HepG2 (cell line): ENCODE data around the gene CDH2. TPM values are rescaled to one million over a fixed set of nuclear protein-coding genes. Genes with fewer than 3 reads are reported as not detected.

Source experiments
- ATAC-seq: fragments of 200-7000 bp; cut with Tn5 transposase; 3 replicates; pipeline ENCODE4 v1.9.1; 2020; ENCODE audit warnings: mild to moderate bottlenecking, moderate library complexity
- BruUV-seq: library from RNA; stranded (reverse); fragments of 400-500 nt; replicated peaks from 2 replicates; lab custom pipeline; 2021; lab: Mats Ljungman, UMichigan
- CTCF ChIA-PET: fragments of 300-600 bp; formaldehyde crosslinking; extraction: SDS; loops from one replicate; lab custom pipeline; 2021; ENCODE audit warnings: low total read pairs, inconsistent platforms, low intra/inter-chr PET ratio; lab: Yijun Ruan, JAX
- POLR2A ChIA-PET: fragments of 350-600 bp; sonication (Branson Sonifier 250); formaldehyde crosslinking; loops from one replicate; lab custom pipeline; 2020; ENCODE audit warnings: antibody characterized with exemption, inconsistent platforms; lab: Yijun Ruan, JAX
- DNase-seq: peaks from one replicate; pipeline ENCODE4 v3.0.0-alpha.2; 2015; ENCODE audit warnings: low spot score
- FAIRE-seq: peaks from 3 replicates; lab custom pipeline; 2011; peaks lifted over from hg19 to GRCh38; lab: Jason Lieb, UNC
- H2AFZ ChIP-seq: one replicate; pipeline ENCODE4 v1.6.1; 2011; ENCODE audit warnings: low read length, inconsistent platforms
- H3K27ac ChIP-seq: fragments of 300-600 bp; 3 replicates; pipeline ENCODE4 v1.8.0; 2011; ENCODE audit warnings: mixed run types, mild to moderate bottlenecking, mixed read lengths, low read length, inconsistent platforms; ENCODE audit not compliant: insufficient read depth; ENCODE audit errors: extremely low read length
- H3K27me3 ChIP-seq, 2 experiments: fragments of 200-600 bp in 1 of 2; 2 replicates in 1 of 2; 3 replicates in 1 of 2; pipeline versions ENCODE4 v1.6.0 to v1.8.0; 2011; ENCODE audit warnings: low read length in 2 of 2, mild to moderate bottlenecking in 2 of 2, moderate library complexity in 2 of 2, inconsistent platforms in 1 of 2; ENCODE audit not compliant: insufficient read depth in 2 of 2, control insufficient read depth in 1 of 2
- H3K36me3 ChIP-seq, 2 experiments: fragments of 200-600 bp in 1 of 2; replicated peaks in 1 of 2; 2 replicates in 1 of 2; 3 replicates in 1 of 2; pipeline versions ENCODE4 v1.5.1 to v1.8.0; 2011; ENCODE audit warnings: low read length in 2 of 2, inconsistent platforms in 1 of 2; ENCODE audit not compliant: insufficient read depth in 2 of 2, control insufficient read depth in 1 of 2
- H3K4me1 ChIP-seq: 2 replicates; pipeline ENCODE4 v1.5.1; 2012; ENCODE audit warnings: low read length, inconsistent platforms; ENCODE audit not compliant: insufficient read depth
- H3K4me2 ChIP-seq: 2 replicates; pipeline ENCODE4 v1.6.0; 2011; ENCODE audit warnings: low read depth, low read length, inconsistent platforms
- H3K4me3 ChIP-seq, 3 experiments: fragments of 200-600 bp in 1 of 3; sonication (generic), shearing (Covaris generic) in 1 of 3; replicated peaks in 1 of 3; 2 replicates each; pipeline ENCODE4 v1.5.1; 2011 to 2016; ENCODE audit warnings: low read length in 3 of 3, inconsistent platforms in 2 of 3, low read depth in 2 of 3, mild to moderate bottlenecking in 2 of 3, control low read depth in 1 of 3, mixed read lengths in 1 of 3; ENCODE audit not compliant: insufficient read depth in 1 of 3
- H3K79me2 ChIP-seq: one replicate; pipeline ENCODE4 v1.6.1; 2011; ENCODE audit warnings: low read length, inconsistent platforms; ENCODE audit not compliant: insufficient read depth
- H3K9ac ChIP-seq: 2 replicates; pipeline ENCODE4 v1.6.0; 2011; ENCODE audit warnings: mild to moderate bottlenecking, low read depth, low read length, inconsistent platforms; ENCODE audit not compliant: insufficient read depth
- H3K9me3 ChIP-seq: 2 replicates; pipeline ENCODE4 v1.5.1; 2012; ENCODE audit warnings: mild to moderate bottlenecking, low read length
- H4K20me1 ChIP-seq: 2 replicates; pipeline ENCODE4 v1.6.0; 2011; ENCODE audit warnings: inconsistent platforms, mild to moderate bottlenecking, low read length, moderate library complexity; ENCODE audit not compliant: insufficient read depth
- AGO2 ChIP-seq: fragments of 200-400 bp; formaldehyde crosslinking; optimal IDR thresholded peaks from 2 replicates; pipeline ENCODE3; 2017; ENCODE audit warnings: mild to moderate bottlenecking, low read depth, low read length, moderate library complexity
- HINFP ChIP-seq: sonication (generic); formaldehyde crosslinking; IDR thresholded peaks from 2 replicates; pipeline ENCODE4 v1.4.0; 2020; ENCODE audit warnings: low read depth, mild to moderate bottlenecking, missing genetic modification reagents
- NAIF1 ChIP-seq: sonication (generic); formaldehyde crosslinking; IDR thresholded peaks from 2 replicates; pipeline ENCODE4 v1.5.0; 2020; ENCODE audit warnings: mild to moderate bottlenecking, missing genetic modification reagents, borderline replicate concordance
- NKX3-1 ChIP-seq: sonication (generic); formaldehyde crosslinking; IDR thresholded peaks from 2 replicates; pipeline ENCODE4 v1.5.0; 2020; ENCODE audit warnings: missing genetic modification reagents
- PLSCR1 ChIP-seq: sonication (generic); formaldehyde crosslinking; IDR thresholded peaks from 2 replicates; pipeline ENCODE4 v1.5.0; 2020; ENCODE audit warnings: missing genetic modification reagents, mild to moderate bottlenecking, borderline replicate concordance
- STAT6 ChIP-seq: sonication (generic); formaldehyde crosslinking; IDR thresholded peaks from 2 replicates; pipeline ENCODE4 v1.4.0; 2020; ENCODE audit warnings: missing genetic modification reagents, mild to moderate bottlenecking, borderline replicate concordance
- SYNCRIP ChIP-seq: fragments of 200-400 bp; formaldehyde crosslinking; IDR thresholded peaks from 2 replicates; pipeline ENCODE4 v1.6.1; 2018; ENCODE audit warnings: mild to moderate bottlenecking, low read depth, low read length; ENCODE audit not compliant: insufficient read depth
- ZNF136 ChIP-seq: sonication (generic); formaldehyde crosslinking; IDR thresholded peaks from 2 replicates; pipeline ENCODE4 v1.8.1; 2022; ENCODE audit warnings: low read depth, mild to moderate bottlenecking, moderate library complexity, missing genetic modification reagents
- ZNF432 ChIP-seq: sonication (generic); formaldehyde crosslinking; IDR thresholded peaks from 2 replicates; pipeline ENCODE4 v1.5.0; 2020; ENCODE audit warnings: missing genetic modification reagents, mild to moderate bottlenecking, borderline replicate concordance
- ZNF460 ChIP-seq: sonication (generic); formaldehyde crosslinking; IDR thresholded peaks from 2 replicates; pipeline ENCODE4 v1.5.1; 2020; ENCODE audit warnings: missing genetic modification reagents, mild to moderate bottlenecking, borderline replicate concordance
- ZNF496 ChIP-seq: sonication (generic); formaldehyde crosslinking; IDR thresholded peaks from 2 replicates; pipeline ENCODE4 v1.8.1; 2023; ENCODE audit warnings: mild to moderate bottlenecking, moderate library complexity, missing genetic modification reagents; ENCODE audit not compliant: insufficient replicate concordance
- ZNF614 ChIP-seq: IDR thresholded peaks from 2 replicates; pipeline ENCODE4 v1.6.1; 2018; ENCODE audit warnings: missing biosample characterization, missing genetic modification reagents, inconsistent platforms, borderline replicate concordance
- ZNF644 ChIP-seq: IDR thresholded peaks from 2 replicates; pipeline ENCODE4 v1.6.1; 2016; ENCODE audit warnings: low read depth
- ZNF670 ChIP-seq: sonication (generic); formaldehyde crosslinking; IDR thresholded peaks from 2 replicates; pipeline ENCODE4 v1.8.0; 2022; ENCODE audit warnings: mild to moderate bottlenecking, missing genetic modification reagents, borderline replicate concordance
- ZSCAN9 ChIP-seq: IDR thresholded peaks from 2 replicates; pipeline ENCODE4 v1.6.1; 2016; ENCODE audit warnings: borderline replicate concordance
- in situ Hi-C: cut with HindIII; loops from 2 replicates; pipeline ENCODE4 v1.10.0; 2017; ENCODE audit warnings: low pct_unique_long_range_greater_than_20kb; ENCODE audit not compliant: extremely low pct_ligation_motif_present
- intact Hi-C: fragments of 100-400 bp; cut with micrococcal nuclease; formaldehyde crosslinking; loops from one replicate; pipeline ENCODE4 v1.10.0; 2022; ENCODE audit not compliant: unreplicated experiment
- polyA plus RNA-seq, 8 experiments: library from polyadenylated mRNA; depleted of rRNA in 3 of 8; stranded (reverse) in 7 of 8; unstranded in 1 of 8; fragments of >200 nt; fragmentation: Illumina TruSeq in 4 of 8; extraction: Trizol in 4 of 8; gene quantifications; 2 replicates each; pipeline versions ENCODE4 v1.2.1 to v1.2.3, GENCODE V29; 2011 to 2016; ENCODE audit warnings: low read depth in 4 of 8, missing spikeins in 1 of 8, mixed read lengths in 1 of 8; ENCODE audit not compliant: insufficient read depth in 1 of 8
- total RNA-seq, 5 experiments: library from RNA; depleted of rRNA; stranded (reverse); fragments of >200 nt; fragmentation: Illumina TruSeq; extraction: Trizol; gene quantifications; 2 replicates each; pipeline ENCODE4 v1.2.3, GENCODE V29; 2016; ENCODE audit warnings: low read depth in 1 of 5

Gene CDH2
- total and polyA plus RNA-seq, 2 of the 13 experiments (the other 11 are each of a cell fraction or from before 2014, with no cell fraction given) = 18.6 to 36.1 TPM

GRCh38 chr18:28018351-28018750, 158.6 kb downstream of the CDH2 start:
- ATAC-seq (no peak), DNase-seq (no peak)
- Histone ChIP-seq H3K4me3 (no peak overlapping the region), H3K27ac (no peak overlapping the region)
- in situ Hi-C loops (no loop called here), intact Hi-C loops (no loop called here)
- no peak for TF ChIP-seq SYNCRIP
- TF ChIP-seq PLSCR1 (CRISPR knock-in tag) = no peak
- no peak for TF ChIP-seq ZNF670 (CRISPR knock-in tag)
- no peak for TF ChIP-seq NAIF1 (CRISPR knock-in tag)
- no peak for TF ChIP-seq ZNF460
- TF ChIP-seq AGO2 = no peak
- TF ChIP-seq ZNF644 (CRISPR knock-in tag) = no peak
- TF ChIP-seq NKX3-1 (CRISPR knock-in tag) = no peak
- no peak for TF ChIP-seq ZSCAN9 (CRISPR knock-in tag)
- TF ChIP-seq ZNF496 (CRISPR knock-in tag) = no peak
- no peak for TF ChIP-seq ZNF136 (CRISPR knock-in tag)
- no peak for TF ChIP-seq ZNF432 (CRISPR knock-in tag)
- TF ChIP-seq HINFP (CRISPR knock-in tag) = no peak
- no peak for TF ChIP-seq ZNF614 (CRISPR knock-in tag)
- no peak for TF ChIP-seq STAT6
- TF ChIP-seq, all 625 proteins: peak for 0
- Histone ChIP-seq H3K9ac (no peak overlapping the region), H3K9me3 (no peaks in the 10 kb centered on the region), H3K4me2 (no peak overlapping the region), H3K36me3 (no peaks in the 10 kb centered on the region), H3K27me3 (no peaks in the 10 kb centered on the region), H4K20me1 (no peaks in the 10 kb centered on the region), H2AFZ (no peak overlapping the region), H3K4me1 (peaks cover 4% of the 10 kb centered on the region; the same call in 1 of the 2 replicates), H3K79me2 (no peaks in the 10 kb centered on the region)
- POLR2A ChIA-PET = no interaction called here
- no TSS peak for BruUV-seq
- CTCF ChIA-PET = no interaction called here
- FAIRE-seq = no peak
